GM19438 (cell line): Measurements from ENCODE around the gene PEX5.
"Not testable (repeated sequence)": the region's sequence is repeated elsewhere in the genome, so short reads cannot be mapped to it uniquely, and the experiment has no call there.

Experiments
- ATAC-seq: cut with Tn5 transposase; IDR thresholded peaks from one replicate; pipeline ENCODE4 v1.9.1; 2021; ENCODE audit warnings: low read depth; ENCODE audit not compliant: unreplicated experiment

The PEX5 gene

GRCh38 chr12:7158781-7159609 is 30.5 kb upstream of the PEX5 start:
- no peak for ATAC-seq

GRCh38 chr12:7160183-7160582 is 29.3 kb upstream of the PEX5 start:
- no peak for ATAC-seq

GRCh38 chr12:7161327-7161726 is 28.2 kb upstream of the PEX5 start:
- no peak for ATAC-seq

- ATAC-seq = no peak
These were observed 27.7 kb upstream of the PEX5 start for GRCh38 chr12:7161811-7162210.

GRCh38 chr12:7162691-7163114 is 26.8 kb upstream of the PEX5 start:
- no peak for ATAC-seq

- no peak for ATAC-seq
These were observed 19.5 kb upstream of the PEX5 start for GRCh38 chr12:7169951-7170350.

- ATAC-seq = no peak
These were observed 17.6 kb upstream of the PEX5 start for GRCh38 chr12:7171854-7172253.

GRCh38 chr12:7175493-7175892 is 14.0 kb upstream of the PEX5 start:
- no peak for ATAC-seq

GRCh38 chr12:7176595-7176994 is 12.9 kb upstream of the PEX5 start:
- ATAC-seq = no peak

GRCh38 chr12:7178481-7178880 is 11.0 kb upstream of the PEX5 start:
- no peak for ATAC-seq

- no peak for ATAC-seq
These were observed 8.8 kb upstream of the PEX5 start for GRCh38 chr12:7180685-7181084.

GRCh38 chr12:7186058-7186457 is 3.4 kb upstream of the PEX5 start:
- ATAC-seq = not testable (repeated sequence)

GRCh38 chr12:7188562-7189397 is 706 bp upstream of the PEX5 start:
- peak; percentile 21 for ATAC-seq

GRCh38 chr12:7190268-7191055 is 976 bp downstream of the PEX5 start:
- no peak for ATAC-seq

- ATAC-seq = no peak
These were observed 4.2 kb downstream of the PEX5 start for GRCh38 chr12:7193674-7194073.

GRCh38 chr12:7197841-7198240 is 8.4 kb downstream of the PEX5 start:
- no peak for ATAC-seq

GRCh38 chr12:7203109-7203508 is 13.6 kb downstream of the PEX5 start:
- no peak for ATAC-seq

GRCh38 chr12:7205091-7205490 is 15.6 kb downstream of the PEX5 start:
- ATAC-seq = no peak

GRCh38 chr12:7206691-7207090 is 17.2 kb downstream of the PEX5 start:
- no peak for ATAC-seq

- no peak for ATAC-seq
These were observed 18.6 kb downstream of the PEX5 start for GRCh38 chr12:7207866-7208625.
